Activated CD4-positive, alpha-beta T cell treated with anti-CD3 and anti-CD28 coated beads, Interleukin-2, amount 50 U/mL, for 4 hours (primary cell): ENCODE measurements around the gene RRP15.

Source experiments
- DNase-seq, 2 experiments: peaks; one replicate each; pipeline ENCODE4 v3.0.0-alpha.2; 2020

The RRP15 gene

GRCh38 chr1:218344814-218345672 lies 60.0 kb downstream of the RRP15 start, which contains the start of gene TGFB2:
Gene TGFB2 (plus strand): TSS chr1:218345336. CDS start chr1:218346702, 1,366 bp downstream.
- DNase-seq: no peak

- DNase-seq: peak; percentile 9 to 14
These were observed 60.7 kb downstream of the RRP15 start for GRCh38 chr1:218345673-218346390.

- no peak for DNase-seq
These were observed 61.5 kb downstream of the RRP15 start for GRCh38 chr1:218346391-218347204.

GRCh38 chr1:218347336-218347722 lies 62.2 kb downstream of the RRP15 start:
- no peak for DNase-seq

- no peak for DNase-seq
These were observed 62.9 kb downstream of the RRP15 start for GRCh38 chr1:218347723-218348627.

- DNase-seq: no peak
These were observed 63.6 kb downstream of the RRP15 start for GRCh38 chr1:218348628-218349071.

GRCh38 chr1:218349348-218350034 lies 64.4 kb downstream of the RRP15 start:
- DNase-seq: no peak

- no peak for DNase-seq
These were observed 65.0 kb downstream of the RRP15 start for GRCh38 chr1:218350035-218350525.

- no peak for DNase-seq
These were observed 65.7 kb downstream of the RRP15 start for GRCh38 chr1:218350801-218351266.

- peak in 1 of 2 experiments; percentile 5 for DNase-seq
These were observed 66.4 kb downstream of the RRP15 start for GRCh38 chr1:218351391-218352074.

- no peak for DNase-seq
These were observed 67.0 kb downstream of the RRP15 start for GRCh38 chr1:218352075-218352438.

- DNase-seq: no peak
These were observed 68.6 kb downstream of the RRP15 start for GRCh38 chr1:218353656-218354055.

- DNase-seq: no peak
These were observed 70.2 kb downstream of the RRP15 start for GRCh38 chr1:218355278-218355677.

GRCh38 chr1:218357211-218357892 lies 72.3 kb downstream of the RRP15 start:
- DNase-seq: no peak

GRCh38 chr1:218357893-218358232 lies 72.8 kb downstream of the RRP15 start:
- no peak for DNase-seq

GRCh38 chr1:218361298-218362065 lies 76.4 kb downstream of the RRP15 start:
- DNase-seq: no peak

GRCh38 chr1:218362418-218363076 lies 77.5 kb downstream of the RRP15 start:
- DNase-seq: no peak

- DNase-seq: no peak
These were observed 78.0 kb downstream of the RRP15 start for GRCh38 chr1:218363141-218363540.
